ENCODE results near the gene PODXL2.
"Not testable (repeated sequence)": the region's sequence is repeated elsewhere in the genome, so short reads cannot be mapped to it uniquely, and the experiment has no call there.

Gene PODXL2

GRCh38 chr3:127691974-127692373 is 63.0 kb downstream of the PODXL2 start:
- DNase-seq: no peak

GRCh38 chr3:127692501-127693335 is 63.7 kb downstream of the PODXL2 start:
- DNase-seq: no peak

DNA sequence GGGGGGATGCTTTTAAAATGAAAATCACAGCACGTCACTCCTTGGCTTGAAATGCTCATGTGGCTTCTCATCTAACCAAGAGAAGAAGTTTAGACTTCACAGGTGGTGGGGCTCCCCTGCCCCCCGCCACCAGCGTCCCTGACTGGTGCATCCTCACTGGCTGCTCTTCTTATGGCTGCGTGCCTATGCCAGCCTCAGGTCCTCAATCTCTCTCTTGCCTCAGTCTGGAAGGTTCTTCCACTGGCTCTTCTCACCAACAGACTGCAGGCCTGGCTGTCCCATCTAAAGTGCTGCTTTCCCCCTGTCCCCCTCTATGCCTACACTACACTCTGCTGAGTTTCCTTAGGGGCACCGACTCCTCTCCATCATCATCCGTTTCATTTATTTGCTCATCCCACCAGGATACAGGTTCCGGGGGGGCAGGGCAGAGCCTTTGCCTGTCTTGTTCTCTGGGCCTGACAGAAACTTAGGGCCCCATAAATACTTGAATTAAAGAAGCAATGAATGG is 64.4 kb downstream of the PODXL2 start:
- DNase-seq: no peak

DNA sequence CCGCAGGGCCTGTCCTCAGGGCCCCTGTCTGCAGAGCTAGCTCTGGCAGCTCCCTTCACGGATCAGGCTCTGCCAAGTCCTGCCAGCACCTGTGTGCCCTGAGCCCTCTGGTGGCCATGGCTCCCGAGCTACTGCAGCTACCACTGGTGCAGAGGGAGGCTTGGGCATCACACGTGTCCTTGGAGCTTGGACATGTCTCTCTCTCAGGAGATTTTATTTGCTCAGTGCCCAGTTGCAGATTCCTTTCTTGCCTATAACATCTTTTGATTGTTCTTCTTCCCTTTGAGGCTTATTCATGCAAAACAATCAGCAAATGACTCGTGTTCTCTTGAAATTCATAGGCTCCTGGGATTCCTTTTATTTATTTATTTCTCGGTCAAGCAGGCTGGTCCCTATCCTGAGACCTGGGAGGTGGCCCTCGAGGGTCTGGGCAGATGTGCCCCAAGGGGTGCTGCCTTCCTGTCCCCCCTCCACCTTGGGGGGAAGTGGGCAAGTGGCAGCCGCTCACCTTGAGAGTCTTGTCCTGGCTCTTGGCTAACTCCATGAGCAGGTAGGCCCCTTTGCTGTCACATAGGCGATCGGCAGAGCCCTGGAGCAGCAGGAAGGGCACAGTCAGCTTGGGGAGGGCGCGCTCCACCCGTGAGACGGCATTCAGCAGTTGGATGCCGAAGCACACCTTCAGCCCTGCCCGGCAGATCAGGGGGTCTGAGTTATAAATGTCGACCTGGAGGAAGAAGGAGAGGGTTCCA is 65.7 kb downstream of the PODXL2 start:
- DNase-seq: peak; percentile 19

- DNase-seq: no peak
Measured at GRCh38 chr3:127697551-127698240, 68.7 kb downstream of the PODXL2 start.

GRCh38 chr3:127698286-127698685 is 69.3 kb downstream of the PODXL2 start:
- no peak for DNase-seq

GRCh38 chr3:127698691-127699415 is 69.9 kb downstream of the PODXL2 start:
- no peak for DNase-seq

GRCh38 chr3:127699416-127700300 is 70.7 kb downstream of the PODXL2 start:
- DNase-seq: no peak

DNA sequence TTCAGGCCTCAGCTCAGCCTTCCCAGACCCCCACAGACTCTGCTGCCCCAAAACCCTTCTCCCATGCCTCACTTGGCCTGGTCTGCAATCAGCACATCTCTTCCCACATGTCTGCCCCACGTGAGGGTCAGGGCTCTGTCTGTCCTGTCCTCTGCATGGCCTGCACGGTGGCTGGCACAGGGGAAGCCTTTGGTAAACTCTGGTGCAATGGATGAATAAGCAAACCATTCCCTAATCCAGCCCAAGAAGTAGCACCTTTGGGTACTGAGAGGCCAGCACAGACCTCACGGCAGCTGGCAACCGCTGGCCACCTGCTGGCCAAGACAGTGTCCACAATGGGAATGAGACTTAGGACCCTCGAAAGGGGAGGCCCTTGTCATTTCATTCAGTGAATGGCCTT is 71.4 kb downstream of the PODXL2 start:
- no peak for DNase-seq

DNA sequence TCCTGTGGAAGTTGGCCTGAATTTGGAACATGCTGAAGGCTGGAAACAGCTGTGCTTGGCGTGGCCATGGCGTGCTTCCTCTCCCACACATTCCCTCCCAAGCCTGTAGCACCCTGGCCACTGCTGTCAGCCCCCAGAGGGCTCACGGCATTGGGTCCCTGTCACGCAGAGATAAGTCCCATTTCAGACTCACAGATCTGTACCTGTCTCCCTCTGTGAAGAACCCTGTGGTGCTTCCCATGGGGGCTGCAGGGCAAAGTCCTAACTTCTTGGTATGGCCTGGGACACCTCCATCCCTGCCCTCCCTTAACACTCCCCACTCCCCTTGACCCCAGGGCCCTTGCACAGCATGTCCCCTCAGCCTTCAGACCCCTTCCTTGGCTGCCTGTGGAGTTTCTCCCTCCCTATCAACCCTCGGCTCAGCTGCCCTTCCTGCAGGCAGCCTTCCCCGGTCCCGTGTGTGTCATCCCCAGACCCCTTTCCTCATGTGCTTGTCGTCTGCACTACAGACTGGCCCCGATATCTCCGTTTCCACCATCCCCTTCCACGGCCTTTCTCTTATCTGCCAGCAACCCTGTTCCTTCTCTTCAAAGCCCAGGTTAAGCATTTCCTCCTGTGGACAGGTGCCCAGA is 72.4 kb downstream of the PODXL2 start:
- DNase-seq: no peak

- DNase-seq: no peak
Measured at GRCh38 chr3:127702151-127702578, 73.2 kb downstream of the PODXL2 start.

GRCh38 chr3:127704840-127705239 is 75.9 kb downstream of the PODXL2 start:
- not testable (repeated sequence) for DNase-seq

DNA sequence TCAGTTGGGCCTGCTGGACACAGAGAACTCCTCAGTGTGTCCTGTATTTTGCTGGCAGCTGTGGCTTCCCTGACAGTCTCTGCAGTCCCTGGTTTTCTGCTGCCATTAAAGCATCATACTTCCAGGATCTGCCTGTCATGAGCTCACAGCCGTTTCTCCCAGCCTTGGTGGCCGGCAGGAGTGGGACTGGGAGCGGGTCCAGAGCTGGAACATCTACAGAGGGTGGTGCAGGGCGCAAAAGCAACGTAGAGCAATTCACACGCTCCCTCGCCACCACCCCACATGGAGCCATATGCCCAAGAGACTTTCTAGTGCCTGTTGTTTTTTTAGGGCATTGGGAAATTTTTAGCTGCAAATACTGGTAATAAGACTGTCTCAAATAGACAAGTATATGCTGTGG is 77.3 kb downstream of the PODXL2 start:
- DNase-seq: no peak

DNA sequence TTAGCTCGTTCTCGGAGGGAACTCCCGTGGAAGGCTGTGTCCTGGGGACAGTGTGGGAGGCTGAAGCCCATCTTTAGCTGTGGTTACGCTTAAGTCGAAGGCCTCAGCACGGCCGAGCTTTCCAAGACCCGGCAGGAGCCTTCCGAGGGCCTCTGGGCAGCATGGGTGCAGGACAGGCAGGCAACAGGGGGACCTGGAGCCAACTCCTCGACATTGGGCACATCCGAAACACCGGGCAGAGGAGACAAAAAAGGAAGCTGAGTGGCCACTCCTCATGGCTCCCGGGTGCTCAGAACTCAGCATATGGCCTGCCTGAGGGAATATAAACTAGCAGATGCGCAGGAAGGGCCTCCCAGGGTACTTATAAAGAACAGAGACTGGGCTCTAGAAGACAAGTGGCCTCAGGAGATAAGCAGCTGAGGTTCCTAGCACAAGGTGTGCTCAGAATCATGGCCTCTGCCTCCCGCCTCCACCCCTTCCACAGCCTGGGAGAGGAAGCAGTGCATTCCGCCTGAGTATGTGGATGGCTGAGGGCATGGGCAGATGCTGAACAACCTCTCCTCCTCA is 77.9 kb downstream of the PODXL2 start:
- DNase-seq: no peak

DNA sequence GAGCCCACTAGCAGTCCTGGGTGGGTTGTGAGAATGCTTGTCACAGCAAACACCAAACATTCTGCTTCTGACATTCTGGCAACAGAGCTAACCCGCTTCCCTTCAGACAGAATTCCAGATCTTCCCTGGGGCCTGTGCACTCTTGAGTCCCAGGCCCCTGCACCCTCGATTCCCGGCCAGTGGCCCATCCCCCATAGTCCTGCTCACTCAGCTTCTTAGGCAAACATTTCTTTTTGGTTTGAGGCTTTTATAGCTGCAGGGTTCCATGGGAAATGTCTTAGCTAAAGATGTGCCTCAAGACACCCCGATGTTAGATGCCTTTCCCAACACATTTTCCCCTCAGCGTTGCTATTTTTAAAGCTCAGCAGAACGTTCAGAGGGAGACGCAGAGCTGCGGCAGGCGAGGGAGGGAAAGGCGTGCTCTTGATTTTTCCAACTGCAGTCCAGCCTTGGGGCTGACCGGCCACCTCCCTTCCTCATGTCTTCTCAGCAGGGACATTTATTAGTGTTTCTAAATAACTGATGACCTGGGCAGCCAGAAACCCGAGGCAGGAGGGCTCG is 78.9 kb downstream of the PODXL2 start:
- DNase-seq: no peak

DNA sequence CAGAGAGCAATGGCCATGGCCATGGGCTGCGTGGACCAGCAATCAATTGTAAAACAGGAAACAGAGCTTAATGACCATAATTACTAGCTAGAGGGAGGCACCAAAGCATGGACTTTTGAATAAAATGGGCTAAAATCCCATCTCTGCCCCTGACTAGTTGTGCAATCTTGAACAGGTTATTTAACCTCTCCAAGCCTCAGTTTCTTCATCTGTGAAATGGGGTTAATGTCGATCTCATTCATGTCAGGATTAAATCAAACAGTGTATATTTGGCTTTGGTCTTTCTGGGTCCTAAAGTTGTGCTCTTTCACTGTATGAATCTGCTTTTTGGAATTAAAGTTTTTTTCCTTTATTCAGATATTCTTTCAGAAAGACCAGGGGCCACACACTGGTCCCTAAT is 79.9 kb downstream of the PODXL2 start:
- DNase-seq: no peak

DNA sequence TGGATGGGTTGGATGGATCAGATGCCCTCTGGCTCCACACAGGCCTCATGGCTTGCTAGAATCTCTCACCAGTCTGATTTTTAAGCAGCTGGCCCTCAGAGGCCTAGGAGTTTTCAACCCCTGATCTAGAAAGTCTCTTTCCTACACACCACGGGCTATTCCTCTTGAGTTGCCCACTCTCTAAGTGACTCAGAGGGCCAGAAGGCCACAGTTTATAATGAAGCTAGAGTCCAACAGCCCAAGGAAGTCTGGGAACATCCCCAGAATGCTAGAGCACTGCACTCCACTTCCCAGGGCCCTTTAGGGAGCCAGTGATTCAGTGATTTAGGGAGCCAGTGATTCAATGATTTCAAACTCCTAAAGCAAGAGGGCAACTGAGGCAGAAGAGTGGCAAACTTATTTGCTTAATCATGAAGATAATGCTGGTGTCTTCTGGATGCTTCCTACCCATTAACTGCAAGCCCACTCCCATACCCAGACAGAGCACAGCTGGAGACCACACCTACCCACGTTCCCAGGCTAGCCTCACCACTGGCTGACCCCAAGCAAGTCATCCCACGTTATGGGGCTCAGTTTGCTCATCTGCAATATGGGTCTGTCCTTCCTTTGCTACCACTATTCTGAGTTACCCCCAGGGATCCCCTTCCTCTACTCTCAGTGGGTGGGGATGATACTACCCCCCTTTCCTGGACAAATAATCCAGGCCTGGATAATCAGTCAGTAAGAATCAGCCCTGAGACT is 80.5 kb downstream of the PODXL2 start:
- no peak for DNase-seq

GRCh38 chr3:127710155-127710941 is 81.4 kb downstream of the PODXL2 start:
- DNase-seq: no peak

Data from activated T-cell treated with anti-CD3 and anti-CD28 coated beads for 4 hours (primary cell).